K562 (cell line): ENCODE data around the gene PCCA. TPM values are rescaled to one million over a fixed set of nuclear protein-coding genes. Genes with fewer than 3 reads are reported as not detected.

ENCODE experiments used
- ATAC-seq: fragments of 200-7000 bp; cut with Tn5 transposase; 3 replicates; pipeline ENCODE4 v1.9.1; 2020; ENCODE audit warnings: moderate library complexity
- BruUV-seq: library from RNA; stranded (reverse); fragments of 400-500 nt; replicated peaks from 2 replicates; lab custom pipeline; 2021; lab: Mats Ljungman, UMichigan
- CTCF ChIA-PET: fragments of 300-600 bp; formaldehyde crosslinking; extraction: SDS; loops from one replicate; lab custom pipeline; 2021; ENCODE audit warnings: low intra/inter-chr PET ratio; lab: Yijun Ruan, JAX
- POLR2A ChIA-PET: fragments of 300-600, 350-650 bp; sonication (Branson Sonifier 250); formaldehyde crosslinking; extraction: SDS; loops from one replicate; lab custom pipeline; 2021; ENCODE audit warnings: antibody characterized with exemption, inconsistent platforms; lab: Yijun Ruan, JAX
- DNase-seq, 4 experiments: peaks; one replicate each; pipeline versions ENCODE4 v3.0.0 to v3.0.0-alpha.2; 2011 to 2018; ENCODE audit warnings: low spot score in 3 of 4, mixed read lengths in 3 of 4; ENCODE audit errors: extremely low read depth in 1 of 4
- FAIRE-seq: peaks from 2 replicates; lab custom pipeline; 2011; peaks lifted over from hg19 to GRCh38; lab: Jason Lieb, UNC
- H2AFZ ChIP-seq: 2 replicates; pipeline ENCODE4 v1.6.0; 2011; ENCODE audit warnings: low read depth, low read length, control low read depth, inconsistent platforms
- H3K27ac ChIP-seq: fragments of 200-600 bp; 3 replicates; pipeline ENCODE4 v1.8.0; 2011; ENCODE audit warnings: low read depth, mild to moderate bottlenecking, control low read depth, inconsistent platforms, low read length, moderate library complexity, mixed read lengths; ENCODE audit errors: extremely low read depth
- H3K27me3 ChIP-seq, 2 experiments: fragments of 300-600 bp in 1 of 2; 2 replicates in 1 of 2; 3 replicates in 1 of 2; pipeline versions ENCODE4 v1.6.0 to v1.8.0; 2011; ENCODE audit warnings: inconsistent platforms in 2 of 2, low read length in 2 of 2, mild to moderate bottlenecking in 1 of 2, mixed read lengths in 1 of 2, moderate library complexity in 1 of 2; ENCODE audit not compliant: control insufficient read depth in 2 of 2, insufficient read depth in 2 of 2
- H3K36me3 ChIP-seq: fragments of 300-600 bp; 3 replicates; pipeline ENCODE4 v1.8.0; 2011; ENCODE audit warnings: mild to moderate bottlenecking, low read length, inconsistent platforms; ENCODE audit not compliant: control insufficient read depth, insufficient read depth
- H3K4me1 ChIP-seq, 2 experiments: fragments of 200-600 bp in 1 of 2; replicated peaks in 1 of 2; 2 replicates in 1 of 2; 3 replicates in 1 of 2; pipeline versions ENCODE4 v1.5.1 to v1.8.0; 2011; ENCODE audit warnings: inconsistent platforms in 2 of 2, low read length in 2 of 2, mild to moderate bottlenecking in 1 of 2, mixed read lengths in 1 of 2, moderate library complexity in 1 of 2; ENCODE audit not compliant: control insufficient read depth in 2 of 2, insufficient read depth in 2 of 2
- H3K4me2 ChIP-seq: 2 replicates; pipeline ENCODE4 v1.6.1; 2011; ENCODE audit warnings: low read length, control low read depth, inconsistent platforms, mixed read lengths; ENCODE audit not compliant: insufficient read depth
- H3K4me3 ChIP-seq: fragments of 200-600 bp; sonication (generic), shearing (Covaris generic); 2 replicates; pipeline ENCODE4 v1.5.1; 2016; ENCODE audit warnings: control low read depth, inconsistent platforms
- H3K79me2 ChIP-seq: fragments of 200-600 bp; 3 replicates; pipeline ENCODE4 v1.8.0; 2011; ENCODE audit warnings: low read length, inconsistent platforms; ENCODE audit not compliant: control insufficient read depth, insufficient read depth
- H3K9ac ChIP-seq, 2 experiments: 2 replicates each; pipeline versions ENCODE4 v1.6.0 to v1.6.1; 2011; ENCODE audit warnings: low read depth in 2 of 2, low read length in 2 of 2, control low read depth in 1 of 2, inconsistent platforms in 1 of 2, mild to moderate bottlenecking in 1 of 2, mixed read lengths in 1 of 2; ENCODE audit not compliant: insufficient read depth in 1 of 2
- H3K9me1 ChIP-seq: one replicate; pipeline ENCODE4 v1.6.0; 2011; ENCODE audit warnings: inconsistent platforms, mild to moderate bottlenecking, low read length, moderate library complexity; ENCODE audit not compliant: control insufficient read depth, insufficient read depth
- H3K9me3 ChIP-seq: replicated peaks from 2 replicates; pipeline ENCODE4 v1.5.1; 2011; ENCODE audit warnings: low read depth, low read length, inconsistent platforms; ENCODE audit not compliant: control insufficient read depth, insufficient read depth
- H4K20me1 ChIP-seq: replicated peaks from 2 replicates; pipeline ENCODE4 v1.6.1; 2011; ENCODE audit warnings: low read length, inconsistent platforms, mixed read lengths; ENCODE audit not compliant: control insufficient read depth, insufficient read depth
- ARID4B ChIP-seq: sonication (generic); formaldehyde crosslinking; IDR thresholded peaks from 2 replicates; pipeline ENCODE4 v1.8.0; 2022; ENCODE audit warnings: mild to moderate bottlenecking, missing genetic modification reagents
- CBX5 ChIP-seq: IDR thresholded peaks from 2 replicates; pipeline ENCODE4 v1.6.1; 2014; ENCODE audit warnings: low read depth, borderline replicate concordance
- CCAR2 ChIP-seq: fragments of 200-400 bp; formaldehyde crosslinking; IDR thresholded peaks from 2 replicates; pipeline ENCODE4 v1.6.1; 2017; ENCODE audit warnings: mild to moderate bottlenecking, low read depth, low read length
- FOXM1 ChIP-seq, 2 experiments: fragments of 450-650 bp in 1 of 2; sonication (generic) in 1 of 2; formaldehyde crosslinking in 1 of 2; IDR thresholded peaks; 2 replicates each; pipeline versions ENCODE4 v1.6.1 to v1.9.0; 2017 to 2022; ENCODE audit warnings: low read depth in 2 of 2, mild to moderate bottlenecking in 2 of 2, missing genetic modification reagents in 1 of 2, moderate library complexity in 1 of 2
- MCM2 ChIP-seq: fragments of 450-650 bp; IDR thresholded peaks from 2 replicates; pipeline ENCODE4 v1.6.1; 2017; ENCODE audit warnings: low read depth, mild to moderate bottlenecking
- SLC30A9 ChIP-seq: fragments of 250-450 bp; sonication (Bioruptor Pico); IDR thresholded peaks from 2 replicates; pipeline ENCODE4 v1.8.0; 2022; ENCODE audit warnings: mild to moderate bottlenecking, moderate library complexity
- U2AF2 ChIP-seq: fragments of 200-400 bp; formaldehyde crosslinking; optimal IDR thresholded peaks from 2 replicates; pipeline ENCODE3; 2017; ENCODE audit warnings: low read depth, mild to moderate bottlenecking, low read length
- ZNF224 ChIP-seq: sonication (generic); formaldehyde crosslinking; IDR thresholded peaks from 2 replicates; pipeline ENCODE4 v1.8.0; 2022; ENCODE audit warnings: mild to moderate bottlenecking, missing genetic modification reagents
- ZNF311 ChIP-seq: fragments of 250-450 bp; sonication (Bioruptor Pico); IDR thresholded peaks from 2 replicates; pipeline ENCODE4 v1.4.0; 2020; ENCODE audit warnings: mild to moderate bottlenecking, moderate library complexity
- WGBS: fragments of 100-300 bp; shearing (Covaris generic); methylation state at CpG from one replicate; pipeline ENCODE4 v1.1.6; 2016; ENCODE audit warnings: low coverage, mixed read lengths; ENCODE audit not compliant: insufficient coverage; ENCODE audit errors: missing lambda C conversion rate; 5-methylcytosine and 5-hydroxymethylcytosine counted together
- in situ Hi-C: fragments of 300-500 bp; cut with MboI; formaldehyde crosslinking; loops from 4 replicates; pipeline ENCODE4 v1.15.0; 2018; ENCODE audit warnings: inconsistent platforms, mixed read lengths
- intact Hi-C: fragments of 100-400 bp; cut with micrococcal nuclease; formaldehyde crosslinking; loops from 2 replicates; pipeline ENCODE4 v1.14.2; 2022
- polyA plus RNA-seq, 8 experiments: library from polyadenylated mRNA; depleted of rRNA in 4 of 8; stranded (reverse) in 5 of 8; unstranded in 3 of 8; fragments of >200 nt; fragmentation: Nextera tagmentation in 2 of 8; fragmentation: Illumina TruSeq in 1 of 8; extraction: Ambion mirVana in 2 of 8; extraction: Trizol in 1 of 8; gene quantifications; 2 replicates each; pipeline versions ENCODE4 v1.2.1 to v1.2.3, GENCODE V29; 2011 to 2014; ENCODE audit warnings: inconsistent platforms in 1 of 8, missing spikeins in 1 of 8
- total RNA-seq, 7 experiments: library from RNA; depleted of rRNA in 6 of 7; stranded (reverse); fragments of >200 nt in 6 of 7; fragmentation: Illumina TruSeq in 2 of 7; extraction: Trizol in 2 of 7; gene quantifications; 2 replicates each; pipeline versions ENCODE4 v1.2.1 to v1.2.3, GENCODE V29; 2011 to 2021; ENCODE audit warnings: low replicate concordance in 1 of 7

The PCCA gene
- total and polyA plus RNA-seq, 9 of the 15 experiments (the other 6 are each of a cell fraction or from before 2014, with no cell fraction given): 5.2 to 14.1 (median 9.7) TPM

GRCh38 chr13:100297413-100297812, 208.5 kb downstream of the PCCA start:
- no peak overlapping the region for H2AFZ ChIP-seq
- H3K27me3 ChIP-seq: no peaks in the 10 kb centered on the region
- no peaks in the 10 kb centered on the region for H3K9me3 ChIP-seq
- POLR2A ChIA-PET: no interaction called here
- no peak overlapping the region for H3K4me3 ChIP-seq
- intact Hi-C loops: no loop called here
- H3K27ac ChIP-seq: no peak overlapping the region
- H3K9ac ChIP-seq: no peak overlapping the region
- in situ Hi-C loops: no loop called here
- no peaks in the 10 kb centered on the region for H3K79me2 ChIP-seq
- CTCF ChIA-PET: no interaction called here
- TF ChIP-seq FOXM1 (IDR thresholded peaks at IDR 0.05; ENCODE audit: low read depth) (no peak), FOXM1 (CRISPR knock-in tag; IDR thresholded peaks at IDR 0.05; ENCODE audit: low read depth) (no peak), ARID4B (no peak), ZNF224 (no peak), ZNF311 (CRISPR knock-in tag) (no peak), U2AF2 (no peak), CBX5 (no peak), MCM2 (no peak), SLC30A9 (CRISPR knock-in tag) (no peak), CCAR2 (no peak)
- H4K20me1 ChIP-seq: no peaks in the 10 kb centered on the region
- 47% methylated on average over 5 of the region's 5 CpGs for WGBS
- FAIRE-seq (no peak), DNase-seq (no peak), ATAC-seq (no peak)
- BruUV-seq: no TSS peak
- H3K4me2 ChIP-seq: no peak overlapping the region
- no peaks in the 10 kb centered on the region for H3K36me3 ChIP-seq
- H3K9me1 ChIP-seq: no peaks in the 10 kb centered on the region
- no peaks in the 10 kb centered on the region for H3K4me1 ChIP-seq
